ENCODE results near the gene MS4A4A.
"Not testable (repeated sequence)": the region's sequence is repeated elsewhere in the genome, so short reads cannot be mapped to it uniquely, and the experiment has no call there.

MS4A4A gene
- total RNA-seq: 0 reads per million in 2 donors

DNA sequence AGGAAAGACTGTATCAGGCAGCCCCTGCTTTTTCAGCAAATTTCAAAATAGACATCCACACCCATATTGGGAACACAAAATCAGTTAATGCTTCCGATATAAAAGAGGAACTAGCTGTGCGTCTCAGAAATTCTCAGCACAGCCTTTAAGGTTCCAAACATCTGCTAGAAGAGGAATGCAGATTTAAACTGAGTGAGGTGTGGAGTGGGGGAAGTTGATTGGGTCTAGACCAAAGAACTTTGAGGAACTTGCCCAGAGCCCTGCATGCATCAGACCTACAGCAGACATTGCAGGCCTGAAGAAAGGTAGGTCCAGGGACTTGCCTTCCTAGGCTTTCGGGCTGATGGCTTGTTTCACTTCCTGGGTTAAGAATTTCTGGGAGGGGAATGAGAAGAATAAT, at the start of gene MS4A4A:
Gene MS4A4A, plus strand, starts transcription at position 255 of the 400 bp plus-strand sequence. Its CDS starts 10 bp downstream, at position 265.
- no peak for DNase-seq

DNA sequence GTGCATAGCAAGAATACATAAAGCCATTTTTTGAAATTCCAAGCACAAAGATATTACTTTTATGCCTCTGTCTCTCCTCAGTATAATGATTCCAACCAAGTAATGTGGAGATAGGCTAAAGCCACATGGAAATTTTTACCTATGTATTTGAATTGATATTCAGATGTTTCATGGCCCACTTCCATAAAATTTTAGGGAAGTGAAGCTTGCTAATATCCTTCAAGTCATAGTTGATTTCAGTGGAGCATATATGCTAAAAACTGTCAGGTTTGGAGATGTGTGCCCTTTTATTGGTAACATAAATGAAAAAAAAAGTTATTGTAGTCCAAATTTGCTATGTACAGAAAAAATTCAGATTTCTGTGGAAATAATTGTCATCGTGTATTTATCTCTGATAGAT, 49.8 kb upstream of the MS4A4A start:
- DNase-seq: no peak

DNA sequence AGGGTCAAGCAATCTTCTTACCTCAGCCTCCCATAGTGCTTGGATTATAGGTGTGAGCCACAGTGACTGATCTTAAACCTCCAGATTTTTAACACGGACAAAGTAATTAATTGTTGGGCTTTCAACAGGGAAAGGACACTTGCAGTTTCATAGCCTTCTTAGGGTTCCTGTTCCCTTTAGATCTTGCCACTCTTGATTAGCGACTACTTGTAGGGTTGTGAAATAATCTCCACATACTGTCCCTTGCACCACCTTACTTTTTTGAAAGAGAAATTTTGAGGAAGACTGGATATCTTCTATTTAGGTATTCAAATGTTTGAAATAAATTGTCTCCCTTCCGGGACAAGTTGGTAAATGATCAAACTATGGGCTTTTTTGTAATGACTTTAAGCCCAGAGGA, 45.1 kb upstream of the MS4A4A start:
- DNase-seq: no peak

DNA sequence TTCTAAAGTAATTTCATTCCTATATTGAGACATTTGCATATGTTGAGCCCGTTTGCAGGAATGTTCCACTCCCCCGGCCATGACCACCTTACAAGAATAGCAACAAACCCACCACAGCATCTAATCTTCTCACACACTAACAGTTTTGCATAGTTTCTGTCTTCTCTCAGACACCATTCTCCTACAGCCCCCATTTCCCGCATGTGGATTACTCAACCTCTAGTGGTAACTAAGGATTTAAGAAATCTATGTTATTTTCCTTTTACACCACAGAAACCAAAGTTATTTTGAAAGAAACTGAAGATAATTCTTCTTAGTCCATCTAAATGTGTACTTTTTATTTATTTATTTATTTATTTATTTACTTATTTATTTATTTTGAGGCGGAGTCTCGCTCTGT, 39.8 kb upstream of the MS4A4A start:
- DNase-seq: no peak

DNA sequence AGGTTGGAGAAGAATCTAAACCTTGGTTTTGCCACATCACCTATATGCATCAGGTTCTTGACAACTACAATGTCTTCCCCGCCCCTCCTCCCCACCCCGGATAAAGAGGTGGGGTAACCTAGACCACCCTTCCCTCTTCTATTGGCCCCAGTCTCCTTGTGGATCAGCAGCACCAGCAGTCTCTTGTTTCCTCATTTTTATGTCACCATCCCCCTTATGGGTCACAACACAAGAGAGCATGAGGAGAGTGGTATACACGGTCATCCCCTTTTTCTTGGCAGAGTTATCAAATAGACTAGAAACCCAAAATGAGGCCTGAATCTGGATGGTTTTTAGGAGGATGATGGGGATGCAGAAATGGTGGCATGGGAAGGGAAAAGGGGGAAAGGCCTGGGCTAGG, 38.7 kb upstream of the MS4A4A start:
- DNase-seq: no peak

DNA sequence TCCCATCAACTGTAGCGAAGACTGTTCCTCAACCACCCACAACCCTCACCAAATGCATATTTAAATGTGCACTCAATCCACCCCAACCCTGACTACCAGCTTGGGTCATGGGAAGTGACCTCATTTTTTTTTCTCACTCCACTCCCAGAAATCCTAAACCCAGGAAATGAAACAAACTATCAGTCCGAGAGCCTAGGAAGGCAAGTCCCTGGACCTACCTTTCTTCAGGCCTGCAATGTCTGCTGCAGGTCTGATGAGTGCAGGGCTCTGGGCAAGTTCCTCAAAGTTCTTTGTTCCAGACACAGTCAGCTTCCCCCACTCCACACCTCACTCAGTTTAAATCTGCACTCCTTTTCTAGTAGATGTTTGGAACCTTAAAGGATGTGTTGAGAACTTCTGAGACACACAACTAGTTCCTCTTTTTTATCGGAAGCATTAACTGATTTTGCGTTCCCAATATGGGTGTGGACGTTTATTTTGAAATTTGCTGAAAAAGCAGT, 37.7 kb upstream of the MS4A4A start, which contains the start of gene MS4A4E:
Gene MS4A4E, minus strand, starts transcription at position 398 of the 500 bp plus-strand sequence. CDS start 13,082 bp downstream, outside the sequence.
- no peak for DNase-seq

DNA sequence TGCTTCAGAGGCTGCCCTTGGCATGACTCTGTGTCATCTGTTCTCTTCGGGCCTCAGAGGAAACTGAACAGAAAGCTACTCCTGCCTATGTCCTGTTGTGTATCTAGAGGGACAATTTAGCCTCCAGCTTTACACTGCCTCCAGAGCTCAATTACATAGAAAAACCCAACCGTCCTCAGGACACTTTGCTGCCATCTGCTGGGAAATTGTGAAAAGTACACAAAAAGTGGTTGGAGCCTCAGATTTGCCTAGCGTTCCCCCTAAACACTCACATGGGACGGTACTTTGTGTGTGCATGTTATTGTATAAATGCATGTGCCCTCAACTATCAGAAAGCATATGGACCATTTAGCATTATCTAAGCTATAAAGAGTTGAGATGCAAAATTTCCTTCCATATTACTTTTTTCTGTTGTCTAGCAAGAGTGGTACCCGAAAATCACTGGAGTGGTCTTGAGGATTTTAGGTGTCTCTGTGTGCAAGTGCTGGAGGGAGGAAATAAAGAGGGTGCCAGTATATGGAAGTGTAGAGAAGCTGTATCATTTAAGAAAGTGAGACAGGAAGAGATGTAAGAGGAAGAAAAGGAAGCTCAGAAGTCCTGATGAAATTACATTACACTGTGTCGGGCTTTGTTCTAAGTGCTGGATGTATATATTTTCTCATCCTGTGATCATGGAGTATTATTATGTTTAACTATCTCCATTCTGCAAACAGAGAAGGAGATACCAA, 28.8 kb upstream of the MS4A4A start:
- no peak for DNase-seq

DNA sequence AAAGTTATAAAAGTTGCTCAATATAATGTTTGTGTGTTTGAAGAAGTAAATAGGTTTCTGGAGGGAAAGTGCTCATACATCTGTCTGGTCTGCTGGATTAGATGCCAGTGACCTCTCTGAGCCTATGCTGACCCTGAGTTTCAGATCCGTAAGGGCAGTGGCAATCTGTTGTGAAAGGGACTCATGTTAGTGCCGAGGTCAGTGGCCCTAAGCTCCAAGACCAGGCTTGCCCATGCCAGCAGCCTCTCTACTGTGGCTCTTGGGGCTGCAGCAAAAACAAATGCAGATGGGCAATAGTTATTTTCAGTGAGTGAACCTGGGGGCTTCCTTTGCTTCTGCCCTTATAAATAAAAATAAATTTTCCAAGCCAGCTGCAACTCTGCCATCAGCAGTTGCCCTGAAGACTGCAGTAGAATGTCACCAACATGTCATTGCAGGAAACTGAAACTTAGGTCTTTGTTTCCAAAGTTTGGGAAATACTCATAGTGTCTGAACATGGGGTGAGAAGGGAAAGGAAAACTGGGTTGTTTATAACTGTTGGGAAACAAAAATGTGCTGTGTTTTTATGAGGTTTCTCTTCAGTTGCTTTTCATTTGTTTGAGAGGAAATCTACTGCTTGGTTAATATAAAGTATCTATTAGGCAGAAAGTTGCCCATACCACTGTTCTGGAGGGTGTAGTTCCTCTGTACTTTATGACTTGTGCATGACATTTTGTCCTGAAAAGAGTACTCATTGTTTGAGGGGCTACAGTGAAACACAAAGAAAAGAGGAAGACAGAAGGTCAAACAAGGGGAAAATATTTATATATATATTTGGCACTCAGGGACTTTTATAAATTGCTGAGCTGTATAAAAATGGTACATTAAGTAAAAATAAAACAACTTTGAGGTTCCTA, 28.0 kb upstream of the MS4A4A start:
- no peak for DNase-seq

DNA sequence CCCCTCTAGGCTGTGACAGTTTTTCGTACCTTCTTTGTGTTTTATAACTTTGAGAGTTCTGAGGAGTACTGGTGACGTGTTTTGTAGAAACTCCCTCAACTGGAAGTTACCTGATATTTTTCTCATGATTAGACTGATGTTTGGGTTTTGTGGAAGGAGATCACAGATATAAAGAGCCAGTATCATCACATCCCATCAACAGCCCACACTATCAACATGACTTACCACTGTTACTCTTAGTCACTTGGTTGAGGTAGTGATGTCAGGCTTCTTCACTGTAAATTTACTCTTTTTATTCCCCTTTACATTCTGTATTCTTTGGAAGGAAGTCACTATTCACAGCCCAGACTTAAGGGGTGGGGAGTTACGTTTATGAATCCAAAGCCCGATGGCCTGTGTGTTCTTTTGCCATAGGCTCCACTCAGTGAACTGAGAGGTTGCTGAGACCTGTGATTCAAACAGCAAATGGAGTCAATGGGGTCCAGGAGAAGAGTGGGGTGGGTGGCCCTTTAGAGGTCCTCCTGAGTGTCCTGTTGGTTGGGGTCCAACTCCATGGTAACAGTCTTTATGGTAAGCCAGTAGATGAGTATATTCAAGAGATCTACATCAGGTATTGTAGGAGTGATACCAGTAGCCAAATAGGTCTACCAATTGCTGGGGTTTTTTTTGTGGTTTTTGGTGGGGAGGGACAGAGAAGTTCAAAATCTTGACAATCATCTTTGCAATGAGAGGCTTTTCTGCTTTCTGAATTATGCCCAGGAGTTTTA, 22.3 kb upstream of the MS4A4A start:
- no peak for DNase-seq

DNA sequence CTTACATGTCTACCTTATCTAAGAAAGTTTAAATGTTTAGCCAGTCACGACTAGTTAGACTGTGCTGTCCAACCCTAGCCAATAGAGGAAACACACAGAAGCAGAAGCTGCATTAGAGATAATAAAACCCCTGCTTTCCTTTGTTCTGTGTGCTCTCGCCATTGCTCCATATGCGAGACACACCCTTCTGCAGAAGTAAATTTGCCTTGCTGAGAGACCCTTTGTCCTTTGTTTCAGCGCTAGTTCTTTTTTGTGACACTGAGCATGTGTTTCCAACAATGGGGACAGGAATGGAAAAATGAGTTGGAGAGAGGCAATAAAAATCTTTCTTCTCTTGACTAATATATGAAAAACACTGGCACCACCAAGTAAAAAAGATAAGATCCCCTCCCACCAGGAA, 19.5 kb upstream of the MS4A4A start:
- no peak for DNase-seq

DNA sequence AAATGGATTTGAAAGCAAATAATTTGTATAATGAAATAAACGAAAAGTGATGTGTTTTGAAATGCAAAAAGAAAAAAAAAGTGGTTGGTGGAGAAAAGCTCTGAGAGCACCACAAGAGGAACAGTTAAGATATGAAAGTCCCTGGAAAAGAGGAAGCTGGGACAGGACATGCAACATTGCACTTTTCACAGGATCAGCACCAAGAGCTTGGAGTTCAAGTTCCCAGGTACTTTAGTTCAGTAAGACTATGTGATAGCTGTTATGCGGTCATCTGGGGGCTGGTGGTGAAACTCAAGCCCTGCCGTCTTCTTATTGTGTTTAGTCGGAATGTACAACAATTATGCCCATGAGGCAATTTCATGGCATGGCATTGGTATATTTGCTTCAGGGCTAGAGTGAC, 17.1 kb upstream of the MS4A4A start:
- no peak for DNase-seq

DNA sequence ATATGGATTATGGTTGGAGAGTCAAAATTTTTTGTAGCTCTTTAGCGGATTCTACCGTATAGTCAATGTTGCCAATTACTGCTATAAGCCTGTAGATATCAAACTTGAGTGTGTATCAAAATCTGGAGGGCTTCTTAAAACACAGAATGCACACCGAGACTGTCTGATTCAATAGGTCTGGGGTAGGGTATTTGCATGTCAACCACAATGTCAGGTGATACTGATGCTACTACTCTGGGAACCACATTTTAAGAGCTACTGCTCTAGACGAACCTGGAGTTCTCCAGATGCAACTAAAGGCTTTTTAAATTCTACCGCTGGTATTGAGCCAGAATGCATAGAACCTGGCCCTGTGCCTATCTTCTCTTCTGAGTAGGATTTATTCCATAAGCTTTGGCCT, 15.8 kb upstream of the MS4A4A start:
- DNase-seq: no peak

DNA sequence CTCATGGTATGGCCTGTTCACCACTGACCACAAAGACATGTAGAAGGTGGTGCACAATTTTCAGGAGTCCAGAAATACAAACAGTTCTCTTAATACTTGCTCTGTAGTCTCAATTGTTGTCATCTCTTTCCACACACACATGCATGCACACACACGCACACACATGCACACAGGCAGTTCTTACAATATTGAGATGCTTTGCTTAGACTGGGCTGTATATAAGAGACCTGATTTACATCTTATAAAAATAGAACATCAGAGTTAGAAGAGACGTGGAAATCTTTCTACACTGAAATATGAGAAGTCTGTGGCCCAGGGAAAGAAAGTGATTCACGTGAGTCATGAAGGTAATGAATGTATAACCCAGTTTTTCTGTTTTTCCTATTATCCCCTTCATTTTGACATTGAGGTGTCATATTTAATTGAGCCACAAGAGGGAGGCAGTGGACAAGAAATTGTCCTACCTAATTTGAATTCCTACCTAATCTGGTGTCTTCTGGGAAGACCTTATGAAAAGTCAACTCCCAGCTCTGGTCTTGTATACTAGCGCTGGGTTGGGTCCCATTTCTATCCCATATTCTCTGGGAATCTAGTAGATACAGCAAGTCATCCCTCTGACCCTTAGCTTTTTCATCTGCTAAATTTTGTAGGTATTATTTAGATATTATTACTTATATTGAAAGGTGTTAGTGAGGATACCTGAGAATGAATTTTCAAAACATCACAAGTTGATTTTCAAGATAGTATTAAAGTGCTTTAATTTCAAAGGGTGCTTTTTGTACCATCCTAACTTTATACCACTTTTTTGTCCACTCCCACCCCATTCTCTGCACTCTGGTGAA, 14.9 kb upstream of the MS4A4A start:
- DNase-seq: no peak

DNA sequence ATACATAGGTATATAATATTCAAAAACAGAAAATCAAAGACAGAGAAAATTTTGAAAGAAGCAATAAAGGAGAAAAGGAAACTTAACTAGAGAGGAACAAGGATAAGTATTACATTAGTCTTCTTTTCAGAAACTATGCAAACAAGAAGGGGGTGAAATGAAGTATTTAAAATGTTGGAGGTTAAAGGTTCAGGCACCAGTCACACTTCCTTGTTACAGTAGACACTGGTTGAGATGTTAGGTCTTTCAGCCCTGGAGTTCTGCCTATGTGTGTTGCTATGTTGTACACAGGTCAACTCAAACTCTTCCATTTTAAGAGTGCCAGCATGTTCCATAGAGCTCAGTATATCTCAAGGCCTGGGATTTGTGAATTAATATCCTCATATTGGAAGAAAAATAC, 6.0 kb upstream of the MS4A4A start:
- DNase-seq: no peak

DNA sequence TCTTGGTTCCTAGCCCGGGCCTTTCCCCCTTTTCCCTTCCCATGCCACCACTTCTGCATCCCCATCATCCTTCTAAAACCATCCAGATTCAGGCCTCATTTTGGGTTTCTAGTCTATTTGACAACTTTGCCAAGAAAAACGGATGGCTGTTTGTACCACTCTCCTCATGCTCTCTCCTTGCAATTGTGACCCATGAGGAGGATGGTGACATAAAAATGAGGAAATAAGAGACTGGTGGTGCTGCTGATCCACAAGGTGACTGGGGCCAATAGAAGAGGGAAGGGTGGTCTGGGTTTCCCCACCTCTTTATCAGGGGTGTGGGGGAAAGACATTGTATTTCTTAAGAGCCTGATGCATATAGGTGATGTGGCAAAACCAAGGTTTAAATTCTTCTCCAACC, 1.0 kb downstream of the MS4A4A start:
- DNase-seq: no peak

DNA sequence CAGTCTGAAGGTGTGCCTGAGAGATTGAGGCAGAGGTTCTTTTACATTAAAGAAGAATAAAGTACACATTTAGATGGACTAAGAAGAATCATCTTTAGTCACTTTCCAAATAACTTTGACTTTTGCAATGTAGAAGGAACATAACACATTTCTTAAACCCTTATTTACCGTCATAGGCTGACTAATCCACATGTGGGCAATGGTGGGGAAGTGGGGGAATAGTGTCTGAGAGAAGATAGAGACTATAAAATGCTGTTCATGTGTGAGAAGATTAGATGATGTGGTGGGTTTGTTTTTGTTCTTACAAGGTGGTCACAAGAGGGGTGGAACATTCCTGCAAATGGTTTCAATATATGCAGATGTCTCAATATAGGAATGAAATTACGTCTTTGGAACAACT, 1.8 kb downstream of the MS4A4A start:
- no peak for DNase-seq

DNA sequence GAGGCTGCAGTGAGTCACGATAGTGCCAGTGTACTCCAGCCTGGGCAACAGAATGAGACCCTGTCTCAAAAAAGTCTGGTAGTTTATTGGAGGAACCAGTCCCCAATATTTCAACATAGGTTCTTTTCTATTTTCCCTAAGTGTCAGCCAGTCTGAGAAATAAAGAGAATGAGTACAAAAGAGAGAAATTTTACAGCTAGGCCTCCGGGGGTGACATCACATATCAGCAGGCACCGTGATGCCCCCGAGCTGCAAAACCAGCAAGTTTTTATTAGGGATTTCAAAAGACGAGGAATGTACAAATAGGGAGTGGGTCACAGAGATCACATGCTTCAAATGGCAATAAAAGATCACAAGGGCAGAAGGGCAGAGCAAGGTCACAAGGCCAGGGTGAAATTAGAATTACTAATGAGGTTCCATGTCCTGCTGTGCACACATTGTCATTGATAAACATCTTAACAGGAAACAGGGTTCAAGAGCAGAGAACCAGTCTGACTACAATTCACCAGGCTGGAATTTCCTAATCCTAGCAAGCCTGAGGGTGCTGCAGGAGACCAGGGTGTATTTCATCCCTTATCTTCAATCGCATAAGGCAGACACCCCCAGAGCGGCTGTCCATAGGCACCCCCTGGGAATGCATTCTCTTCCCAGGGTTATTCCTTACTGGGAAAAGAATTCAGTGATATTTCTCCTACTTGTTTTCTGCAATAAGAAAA, 5.1 kb downstream of the MS4A4A start:
- DNase-seq: not testable (repeated sequence)

DNA sequence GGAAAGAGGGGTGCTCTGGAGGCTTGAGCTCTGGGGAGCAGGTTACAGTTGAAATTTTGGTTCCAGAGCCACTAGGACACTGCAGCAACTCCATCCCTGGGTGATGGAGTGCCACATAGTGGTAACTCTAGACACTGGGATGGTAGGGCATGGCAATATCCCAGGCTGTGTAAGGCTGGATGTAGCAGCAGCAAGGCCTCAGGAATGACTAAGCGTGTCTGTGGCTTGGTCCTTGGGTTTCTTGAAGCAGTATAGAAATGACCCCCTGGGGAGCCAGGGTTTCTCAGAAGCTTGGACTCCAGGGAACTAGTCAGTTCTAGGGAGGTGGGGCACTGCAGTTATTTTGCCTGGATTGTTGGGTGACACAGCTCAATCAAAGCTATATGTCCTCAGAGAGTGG, 8.1 kb downstream of the MS4A4A start:
- no peak for DNase-seq

DNA sequence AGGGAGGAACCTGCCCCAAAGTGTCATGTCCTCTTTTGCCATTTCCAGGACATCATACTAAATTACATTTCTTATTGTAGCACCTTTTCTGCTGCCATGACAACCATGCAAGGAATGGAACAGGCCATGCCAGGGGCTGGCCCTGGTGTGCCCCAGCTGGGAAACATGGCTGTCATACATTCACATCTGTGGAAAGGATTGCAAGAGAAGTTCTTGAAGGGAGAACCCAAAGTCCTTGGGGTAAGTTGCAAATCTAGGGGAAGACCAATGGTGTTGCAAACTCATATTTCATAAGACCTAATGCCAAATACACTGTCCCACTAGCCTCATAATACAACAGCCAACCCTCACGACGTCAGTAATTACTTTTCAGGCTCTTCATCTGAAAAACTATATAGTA, 11.7 kb downstream of the MS4A4A start:
- no peak for DNase-seq

DNA sequence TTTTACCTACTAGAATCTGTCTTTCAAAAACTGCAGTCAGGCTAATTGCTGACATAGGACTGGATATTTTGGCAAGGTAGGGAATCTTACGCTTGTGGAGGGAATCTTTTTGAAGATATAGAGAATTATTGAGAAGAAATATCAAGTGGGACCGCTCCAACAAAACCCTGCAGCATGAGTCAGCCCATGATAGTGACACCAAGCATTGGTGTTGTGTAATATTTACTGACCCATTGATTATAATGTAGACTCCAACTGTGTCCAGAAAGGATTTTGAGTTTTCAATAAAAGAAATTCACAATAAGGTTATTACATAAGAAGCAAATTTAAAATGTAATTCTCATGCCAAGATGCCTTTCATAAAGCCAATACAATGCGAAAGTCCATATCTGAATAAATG, 20.7 kb downstream of the MS4A4A start:
- DNase-seq: no peak

DNA sequence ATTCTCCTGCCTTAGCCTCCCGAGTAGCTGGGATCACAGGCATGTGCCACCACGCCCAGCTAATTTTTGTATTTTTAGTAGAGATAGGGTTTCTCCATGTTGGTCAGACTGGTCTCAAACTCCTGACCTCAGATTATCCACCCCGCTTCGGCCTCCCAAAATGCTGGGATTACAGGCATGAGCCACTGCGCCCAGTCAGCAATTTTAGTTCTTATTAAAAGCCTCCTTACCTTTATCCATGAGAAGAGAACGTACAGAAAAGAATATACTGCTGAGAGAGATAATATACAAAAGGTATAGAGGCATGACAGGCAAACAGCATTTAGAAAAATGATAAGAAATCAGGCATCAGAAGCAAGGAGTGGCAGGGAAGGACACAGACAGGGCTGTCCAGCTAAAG, 21.4 kb downstream of the MS4A4A start:
- not testable (repeated sequence) for DNase-seq
